GM18526 (cell line): ENCODE measurements around the gene HEMGN.

Experiments
- POLR2A ChIP-seq: IDR thresholded peaks from 3 replicates; pipeline ENCODE4 v1.6.1; 2011; ENCODE audit not compliant: insufficient read length; ENCODE audit errors: extremely low read depth

The HEMGN gene

GRCh38 chr9:97978371-97979130, 40.6 kb upstream of the HEMGN start:
- TF ChIP-seq POLR2A = no peak

- no peak for TF ChIP-seq POLR2A
Observed at GRCh38 chr9:97975376-97975775, 37.4 kb upstream of the HEMGN start.

GRCh38 chr9:97972753-97973152, 34.8 kb upstream of the HEMGN start:
- no peak for TF ChIP-seq POLR2A

GRCh38 chr9:97970165-97970564, 32.2 kb upstream of the HEMGN start:
- TF ChIP-seq POLR2A = no peak

GRCh38 chr9:97969014-97969413, 31.0 kb upstream of the HEMGN start:
- TF ChIP-seq POLR2A = no peak

- no peak for TF ChIP-seq POLR2A
Observed at GRCh38 chr9:97966493-97966892, 28.5 kb upstream of the HEMGN start.

- no peak for TF ChIP-seq POLR2A
Observed at GRCh38 chr9:97964901-97965300, 26.9 kb upstream of the HEMGN start.

GRCh38 chr9:97963232-97963631, 25.3 kb upstream of the HEMGN start:
- no peak for TF ChIP-seq POLR2A

GRCh38 chr9:97962575-97962974, 24.6 kb upstream of the HEMGN start:
- TF ChIP-seq POLR2A = no peak

- TF ChIP-seq POLR2A = no peak
Observed at GRCh38 chr9:97962136-97962535, 24.2 kb upstream of the HEMGN start.

- no peak for TF ChIP-seq POLR2A
Observed at GRCh38 chr9:97961361-97961760, 23.4 kb upstream of the HEMGN start.

- TF ChIP-seq POLR2A = no peak
Observed at GRCh38 chr9:97959585-97959984, 21.6 kb upstream of the HEMGN start.

GRCh38 chr9:97958812-97959511, 21.0 kb upstream of the HEMGN start:
- no peak for TF ChIP-seq POLR2A

GRCh38 chr9:97956331-97956730, 18.4 kb upstream of the HEMGN start:
- TF ChIP-seq POLR2A = no peak

- no peak for TF ChIP-seq POLR2A
Observed at GRCh38 chr9:97954550-97954989, 16.6 kb upstream of the HEMGN start.

- TF ChIP-seq POLR2A = no peak
Observed at GRCh38 chr9:97944612-97945011, 6.6 kb upstream of the HEMGN start.

- no peak for TF ChIP-seq POLR2A
Observed at GRCh38 chr9:97943308-97943855, 5.4 kb upstream of the HEMGN start.

GRCh38 chr9:97941323-97941722, 3.4 kb upstream of the HEMGN start:
- no peak for TF ChIP-seq POLR2A
